Neural cell (in vitro differentiated cells): ENCODE data around the gene PRKACB. TPM values are rescaled to one million over a fixed set of nuclear protein-coding genes. Genes with fewer than 3 reads are reported as not detected.

Source experiments
- H2AFZ ChIP-seq: fragments of 200-600, 300-800 bp; sonication (generic), shearing (Covaris generic); 2 replicates; pipeline ENCODE4 v1.6.0; 2014; ENCODE audit warnings: low read depth, mild to moderate bottlenecking, antibody characterized with exemption, low read length, moderate library complexity
- H3F3A ChIP-seq: fragments of 200-600 bp; shearing (Covaris generic); 2 replicates; pipeline ENCODE4 v1.6.1; 2016; ENCODE audit warnings: mild to moderate bottlenecking, moderate library complexity, mixed read lengths, antibody characterized with exemption, low read length; ENCODE audit not compliant: insufficient read depth, poor library complexity, severe bottlenecking
- H3K27ac ChIP-seq: fragments of 200-600, 300-800 bp; sonication (generic), shearing (Covaris generic); 2 replicates; pipeline ENCODE4 v1.5.1; 2014; ENCODE audit warnings: mild to moderate bottlenecking, low read length, moderate library complexity
- H3K27me3 ChIP-seq: fragments of 300-800, 200-600 bp; sonication (generic), shearing (Covaris generic); 2 replicates; pipeline ENCODE4 v1.6.0; 2014; ENCODE audit warnings: mild to moderate bottlenecking, low read depth, low read length, moderate library complexity; ENCODE audit not compliant: insufficient read depth
- H3K36me3 ChIP-seq: fragments of 300-800, 200-600 bp; sonication (generic), shearing (Covaris generic); 2 replicates; pipeline ENCODE4 v1.5.1; 2014; ENCODE audit warnings: mild to moderate bottlenecking, antibody characterized with exemption, low read length, moderate library complexity; ENCODE audit not compliant: insufficient read depth
- H3K4me2 ChIP-seq: fragments of 300-800, 200-600 bp; sonication (generic), shearing (Covaris generic); 2 replicates; pipeline ENCODE4 v1.6.0; 2014; ENCODE audit warnings: mild to moderate bottlenecking, low read length
- H3K4me3 ChIP-seq: fragments of 300-800, 200-600 bp; sonication (generic), shearing (Covaris generic); 2 replicates; pipeline ENCODE4 v1.5.1; 2014; ENCODE audit warnings: mild to moderate bottlenecking, low read length, moderate library complexity
- H3K79me2 ChIP-seq: fragments of 200-600 bp; shearing (Covaris generic); replicated peaks from 2 replicates; pipeline ENCODE4 v1.6.0; 2014; ENCODE audit warnings: mild to moderate bottlenecking, low read length, moderate library complexity; ENCODE audit not compliant: insufficient read depth
- H3K9ac ChIP-seq: fragments of 300-800, 200-600 bp; sonication (generic), shearing (Covaris generic); 2 replicates; pipeline ENCODE4 v1.6.1; 2016; ENCODE audit warnings: mild to moderate bottlenecking, low read length, mixed read lengths
- H3K9me2 ChIP-seq: fragments of 200-600 bp; shearing (Covaris generic); 2 replicates; pipeline ENCODE4 v1.6.1; 2016; ENCODE audit warnings: mild to moderate bottlenecking, low read length, mixed read lengths; ENCODE audit not compliant: insufficient read depth
- H3K9me3 ChIP-seq: fragments of 200-600, 300-800 bp; sonication (generic), shearing (Covaris generic); 2 replicates; pipeline ENCODE4 v1.6.1; 2016; ENCODE audit warnings: mild to moderate bottlenecking, mixed run types, low read length, moderate library complexity, mixed read lengths
- H4K20me1 ChIP-seq: fragments of 200-600 bp; shearing (Covaris generic); 2 replicates; pipeline ENCODE4 v1.6.1; 2016; ENCODE audit warnings: mild to moderate bottlenecking, mixed run types; ENCODE audit not compliant: insufficient read depth
- CTCF ChIP-seq: fragments of 450-650 bp; IDR thresholded peaks from 2 replicates; pipeline ENCODE4 v1.5.1; 2014; ENCODE audit warnings: antibody characterized with exemption, mild to moderate bottlenecking, moderate library complexity; ENCODE audit not compliant: poor library complexity, severe bottlenecking
- EP300 ChIP-seq: fragments of 450-650 bp; conservative IDR thresholded peaks from 2 replicates; pipeline ENCODE4 v1.6.1; 2014; ENCODE audit warnings: antibody characterized with exemption, mild to moderate bottlenecking, moderate library complexity; ENCODE audit not compliant: poor library complexity, severe bottlenecking
- EZH2 ChIP-seq: fragments of 200-600, 300-800 bp; shearing (Covaris generic), sonication (generic); IDR thresholded peaks from 2 replicates; pipeline ENCODE4 v1.6.1; 2014; ENCODE audit warnings: antibody characterized with exemption, low read length, borderline replicate concordance, mild to moderate bottlenecking; ENCODE audit not compliant: insufficient read depth, poor library complexity, severe bottlenecking
- MXI1 ChIP-seq: fragments of 450-650 bp; conservative IDR thresholded peaks from 2 replicates; pipeline ENCODE4 v1.6.1; 2014; ENCODE audit warnings: antibody characterized with exemption, mild to moderate bottlenecking; ENCODE audit not compliant: poor library complexity, severe bottlenecking
- POLR2AphosphoS5 ChIP-seq: IDR thresholded peaks from 2 replicates; pipeline ENCODE4 v1.6.1; 2012
- RAD21 ChIP-seq: fragments of 450-650 bp; conservative IDR thresholded peaks from 2 replicates; pipeline ENCODE4 v1.6.1; 2014; ENCODE audit warnings: antibody characterized with exemption, mild to moderate bottlenecking, moderate library complexity
- REST ChIP-seq: IDR thresholded peaks from 2 replicates; pipeline ENCODE4 v1.6.1; 2012; ENCODE audit warnings: borderline replicate concordance
- SMC3 ChIP-seq: fragments of 450-650 bp; conservative IDR thresholded peaks from 2 replicates; pipeline ENCODE4 v1.6.1; 2014; ENCODE audit warnings: antibody characterized with exemption, mild to moderate bottlenecking, moderate library complexity; ENCODE audit not compliant: poor library complexity
- TAF1 ChIP-seq: IDR thresholded peaks from 2 replicates; pipeline ENCODE4 v1.6.1; 2012; ENCODE audit warnings: low read depth
- polyA plus RNA-seq: library from polyadenylated mRNA; depleted of rRNA; stranded (reverse); fragments of >200 nt; gene quantifications from 2 replicates; pipeline ENCODE4 v1.2.3, GENCODE V29; 2014

The PRKACB gene
- polyA plus RNA-seq, 1 donor from 2014 or later, result 979 TPM

- Histone ChIP-seq H3K9ac (no peak overlapping the region), H3K27ac (no peak overlapping the region), H3K79me2 (peaks cover 41% of the 10 kb centered on the region), H3K9me2 (no peaks in the 10 kb centered on the region), H3K9me3 (no peaks in the 10 kb centered on the region), H3K4me2 (no peak overlapping the region), H3K27me3 (no peaks in the 10 kb centered on the region), H3F3A (peaks cover 6% of the 10 kb centered on the region), H2AFZ (no peak overlapping the region), H3K36me3 (no peaks in the 10 kb centered on the region), H3K4me3 (no peak overlapping the region), H4K20me1 (no peaks in the 10 kb centered on the region)
- no peak for TF ChIP-seq MXI1
- no peak for TF ChIP-seq SMC3
- no peak for TF ChIP-seq REST
- no peak for TF ChIP-seq TAF1
- no peak for TF ChIP-seq POLR2AphosphoS5
- no peak for TF ChIP-seq RAD21
- no peak for TF ChIP-seq EZH2
- TF ChIP-seq CTCF, result no peak
- TF ChIP-seq EP300, result no peak
Measured at GRCh38 chr1:84159533-84160240, 15.6 kb downstream of the PRKACB start.

- Histone ChIP-seq H3K79me2 (peaks cover 67% of the 10 kb centered on the region), H2AFZ (no peak overlapping the region), H3K4me3 (no peak overlapping the region), H3K27ac (no peak overlapping the region), H4K20me1 (no peaks in the 10 kb centered on the region), H3F3A (peaks cover 6% of the 10 kb centered on the region), H3K27me3 (no peaks in the 10 kb centered on the region), H3K4me2 (no peak overlapping the region), H3K9me3 (no peaks in the 10 kb centered on the region), H3K36me3 (no peaks in the 10 kb centered on the region), H3K9me2 (no peaks in the 10 kb centered on the region), H3K9ac (no peak overlapping the region)
- TF ChIP-seq REST (no peak), CTCF (no peak), MXI1 (no peak), RAD21 (no peak), SMC3 (no peak), EP300 (no peak), POLR2AphosphoS5 (no peak), TAF1 (no peak), EZH2 (no peak)
Measured at GRCh38 chr1:84162295-84162694, 18.2 kb downstream of the PRKACB start.
